IMR-90 (cell line): ENCODE data around the gene TLK2.
"Not testable (repeated sequence)": the region's sequence is repeated elsewhere in the genome, so short reads cannot be mapped to it uniquely, and the experiment has no call there.

Source experiments
- CEBPB ChIP-seq: IDR thresholded peaks from 2 replicates; pipeline ENCODE4 v1.6.1; 2012; ENCODE audit warnings: low read depth, low read length, improper control_type of control experiment
- CHD1 ChIP-seq: IDR thresholded peaks from 2 replicates; pipeline ENCODE4 v1.6.1; 2012; ENCODE audit warnings: low read depth, low read length, improper control_type of control experiment
- CTCF ChIP-seq: conservative IDR thresholded peaks from 2 replicates; pipeline ENCODE4 v1.5.1; 2012; ENCODE audit warnings: mild to moderate bottlenecking, low read depth, low read length, improper control_type of control experiment
- POLR2A ChIP-seq: IDR thresholded peaks from 2 replicates; pipeline ENCODE4 v1.6.1; 2012; ENCODE audit warnings: mild to moderate bottlenecking, low read depth, low read length
- RAD21 ChIP-seq: IDR thresholded peaks from 2 replicates; pipeline ENCODE4 v1.6.1; 2012; ENCODE audit warnings: low read length, improper control_type of control experiment
- RCOR1 ChIP-seq: IDR thresholded peaks from 2 replicates; pipeline ENCODE4 v1.6.1; 2012; ENCODE audit warnings: mild to moderate bottlenecking, low read length, improper control_type of control experiment; ENCODE audit not compliant: insufficient replicate concordance
- RFX5 ChIP-seq: IDR thresholded peaks from 2 replicates; pipeline ENCODE4 v1.8.0; 2012; ENCODE audit warnings: low read depth, mild to moderate bottlenecking, low read length, moderate library complexity
- SMC3 ChIP-seq: fragments of 150-350 bp; IDR thresholded peaks from 2 replicates; pipeline ENCODE4 v1.6.1; 2016; ENCODE audit warnings: low read depth, mild to moderate bottlenecking, antibody characterized with exemption, low read length, moderate library complexity

DNA sequence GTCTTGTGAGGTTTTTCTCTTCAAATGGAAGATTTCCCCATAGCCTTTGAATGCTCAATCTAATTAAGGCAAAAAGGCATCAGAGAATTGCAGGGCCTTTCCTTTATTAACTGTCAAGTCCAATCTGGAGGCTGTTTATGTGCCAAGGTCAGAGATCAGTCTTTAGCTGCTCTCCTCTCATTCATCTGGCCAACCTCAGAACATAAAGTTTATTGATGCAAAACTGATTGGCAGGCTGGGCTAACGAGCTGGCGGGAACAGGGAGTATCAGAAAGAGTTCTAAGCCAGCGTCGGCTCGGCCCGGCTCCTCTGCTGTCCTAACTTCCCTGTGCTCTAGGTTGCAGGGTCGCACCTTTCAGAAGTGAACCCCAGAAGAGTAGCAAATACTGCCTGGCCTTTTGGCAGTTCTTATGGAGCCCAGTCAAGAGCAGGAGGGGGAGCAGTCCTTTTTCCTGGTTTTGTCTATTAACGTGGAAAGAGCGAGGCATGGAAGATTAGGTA, 7.2 kb upstream of the TLK2 start:
- TF ChIP-seq CEBPB, POLR2A, RCOR1, CTCF, RAD21, SMC3, CHD1, RFX5: not testable (repeated sequence)
